ENCODE measurements around the gene TMPRSS3.

The TMPRSS3 gene

GRCh38 chr21:42379426-42380215, 16.2 kb downstream of the TMPRSS3 start:
- TF ChIP-seq, protein P1, sequence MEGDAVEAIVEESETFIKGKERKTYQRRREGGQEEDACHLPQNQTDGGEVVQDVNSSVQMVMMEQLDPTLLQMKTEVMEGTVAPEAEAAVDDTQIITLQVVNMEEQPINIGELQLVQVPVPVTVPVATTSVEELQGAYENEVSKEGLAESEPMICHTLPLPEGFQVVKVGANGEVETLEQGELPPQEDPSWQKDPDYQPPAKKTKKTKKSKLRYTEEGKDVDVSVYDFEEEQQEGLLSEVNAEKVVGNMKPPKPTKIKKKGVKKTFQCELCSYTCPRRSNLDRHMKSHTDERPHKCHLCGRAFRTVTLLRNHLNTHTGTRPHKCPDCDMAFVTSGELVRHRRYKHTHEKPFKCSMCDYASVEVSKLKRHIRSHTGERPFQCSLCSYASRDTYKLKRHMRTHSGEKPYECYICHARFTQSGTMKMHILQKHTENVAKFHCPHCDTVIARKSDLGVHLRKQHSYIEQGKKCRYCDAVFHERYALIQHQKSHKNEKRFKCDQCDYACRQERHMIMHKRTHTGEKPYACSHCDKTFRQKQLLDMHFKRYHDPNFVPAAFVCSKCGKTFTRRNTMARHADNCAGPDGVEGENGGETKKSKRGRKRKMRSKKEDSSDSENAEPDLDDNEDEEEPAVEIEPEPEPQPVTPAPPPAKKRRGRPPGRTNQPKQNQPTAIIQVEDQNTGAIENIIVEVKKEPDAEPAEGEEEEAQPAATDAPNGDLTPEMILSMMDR (conservative IDR thresholded peaks at IDR 0.05; ENCODE audit: low read length): no peak
- TF ChIP-seq EZH2phosphoT487 (IDR thresholded peaks at IDR 0.05; ENCODE audit: borderline replicate concordance): no peak
- Histone ChIP-seq H3K9me3 (ENCODE audit: insufficient read depth, low read depth, low read length) (peaks cover 14% of the 10 kb centered on the region; the same call in 1 of the 2 replicates), H3K79me2 (ENCODE audit: insufficient read depth, low read length) (no peaks in the 10 kb centered on the region), H3K36me3 (ENCODE audit: insufficient read depth, low read length) (no peaks in the 10 kb centered on the region), H3K9ac (ENCODE audit: low read depth, low read length, poor library complexity, severe bottlenecking) (no peak overlapping the region), H3F3A (ENCODE audit: low read depth) (no peaks in the 10 kb centered on the region), H2AFZ (ENCODE audit: low read length) (no peak overlapping the region), H3K4me1 (ENCODE audit: insufficient read depth, low read length, poor library complexity, severe bottlenecking) (peaks cover 14% of the 10 kb centered on the region), H3K27me3 (ENCODE audit: insufficient read depth, low read length, poor library complexity, severe bottlenecking) (no peaks in the 10 kb centered on the region), H3K9me2 (replicated peaks; ENCODE audit: low read depth, low read length) (no peaks in the 10 kb centered on the region), H3K4me2 (ENCODE audit: low read depth, low read length, poor library complexity, severe bottlenecking) (no peak overlapping the region), H4K20me1 (ENCODE audit: insufficient read depth, low read length, poor library complexity, severe bottlenecking) (no peaks in the 10 kb centered on the region), H3K4me3 (ENCODE audit: low read length, poor library complexity, severe bottlenecking) (no peak overlapping the region)

DNA sequence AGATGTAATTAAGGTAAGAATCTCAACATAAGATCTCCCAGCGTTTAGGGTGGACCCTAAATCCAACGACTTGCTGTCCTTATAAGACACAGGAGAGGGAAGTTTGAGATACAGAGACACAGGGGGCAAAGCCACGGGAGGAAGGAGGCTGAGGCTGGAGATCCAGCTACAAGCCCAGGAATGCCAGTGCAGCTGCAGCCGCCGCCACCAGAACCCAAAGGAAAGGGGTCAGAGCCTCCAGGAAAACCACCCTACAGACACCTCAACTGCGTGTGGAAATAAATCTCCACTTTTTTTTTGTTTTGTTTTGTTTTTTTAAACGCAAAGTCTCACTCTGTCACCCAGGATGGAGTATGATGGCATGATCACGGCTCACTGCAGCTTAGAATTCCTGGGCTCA, 17.4 kb downstream of the TMPRSS3 start:
- H3K9me3 ChIP-seq (ENCODE audit: insufficient read depth, low read depth, low read length): peaks cover 14% of the 10 kb centered on the region; the same call in 1 of the 2 replicates
- TF ChIP-seq, protein P1 (conservative IDR thresholded peaks at IDR 0.05; ENCODE audit: low read length): no peak
- TF ChIP-seq EZH2phosphoT487 (IDR thresholded peaks at IDR 0.05; ENCODE audit: borderline replicate concordance): no peak
- no peaks in the 10 kb centered on the region for H3K79me2 ChIP-seq (ENCODE audit: insufficient read depth, low read length)
- H3K4me1 ChIP-seq (ENCODE audit: insufficient read depth, low read length, poor library complexity, severe bottlenecking): peaks cover 6% of the 10 kb centered on the region
- H3K4me2 ChIP-seq (ENCODE audit: low read depth, low read length, poor library complexity, severe bottlenecking): no peak overlapping the region
- no peaks in the 10 kb centered on the region for H3K27me3 ChIP-seq (ENCODE audit: insufficient read depth, low read length, poor library complexity, severe bottlenecking)
- no peak overlapping the region for H2AFZ ChIP-seq (ENCODE audit: low read length)
- H3K4me3 ChIP-seq (ENCODE audit: low read length, poor library complexity, severe bottlenecking): no peak overlapping the region
- H3K36me3 ChIP-seq (ENCODE audit: insufficient read depth, low read length): no peaks in the 10 kb centered on the region
- no peaks in the 10 kb centered on the region for H4K20me1 ChIP-seq (ENCODE audit: insufficient read depth, low read length, poor library complexity, severe bottlenecking)
- no peak overlapping the region for H3K9ac ChIP-seq (ENCODE audit: low read depth, low read length, poor library complexity, severe bottlenecking)
- H3K9me2 ChIP-seq (replicated peaks; ENCODE audit: low read depth, low read length): no peaks in the 10 kb centered on the region
- H3F3A ChIP-seq (ENCODE audit: low read depth): no peaks in the 10 kb centered on the region

DNA sequence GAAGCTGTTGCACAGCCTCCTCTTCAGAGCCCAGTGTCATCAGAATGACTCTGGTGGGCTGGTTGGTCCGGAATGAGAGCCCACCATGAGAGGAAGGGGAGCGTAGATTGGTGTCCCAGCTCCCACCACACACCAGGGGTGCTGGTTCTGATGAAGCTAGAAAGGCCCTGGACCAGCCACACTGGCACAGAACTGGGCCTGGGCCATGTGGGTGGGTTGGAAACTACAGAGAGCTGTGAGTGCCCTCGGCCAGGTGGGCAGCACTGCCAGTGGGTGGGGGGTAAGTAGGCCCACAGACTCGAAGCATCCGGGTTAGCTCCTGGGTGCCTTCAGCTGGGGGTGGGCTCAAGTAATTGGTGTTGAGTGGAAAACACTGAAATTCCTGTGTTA, 17.9 kb downstream of the TMPRSS3 start:
- H2AFZ ChIP-seq (ENCODE audit: low read length): no peak overlapping the region
- H3K79me2 ChIP-seq (ENCODE audit: insufficient read depth, low read length): no peaks in the 10 kb centered on the region
- no peak overlapping the region for H3K4me2 ChIP-seq (ENCODE audit: low read depth, low read length, poor library complexity, severe bottlenecking)
- H3K27me3 ChIP-seq (ENCODE audit: insufficient read depth, low read length, poor library complexity, severe bottlenecking): no peaks in the 10 kb centered on the region
- no peak overlapping the region for H3K9ac ChIP-seq (ENCODE audit: low read depth, low read length, poor library complexity, severe bottlenecking)
- H3F3A ChIP-seq (ENCODE audit: low read depth): no peaks in the 10 kb centered on the region
- H3K9me3 ChIP-seq (ENCODE audit: insufficient read depth, low read depth, low read length): peaks cover 14% of the 10 kb centered on the region; the same call in 1 of the 2 replicates
- TF ChIP-seq, protein P1 (conservative IDR thresholded peaks at IDR 0.05; ENCODE audit: low read length): no peak
- no peak for TF ChIP-seq EZH2phosphoT487 (IDR thresholded peaks at IDR 0.05; ENCODE audit: borderline replicate concordance)
- H3K4me3 ChIP-seq (ENCODE audit: low read length, poor library complexity, severe bottlenecking): no peak overlapping the region
- peaks cover 6% of the 10 kb centered on the region for H3K4me1 ChIP-seq (ENCODE audit: insufficient read depth, low read length, poor library complexity, severe bottlenecking)
- H3K36me3 ChIP-seq (ENCODE audit: insufficient read depth, low read length): no peaks in the 10 kb centered on the region
- H3K9me2 ChIP-seq (replicated peaks; ENCODE audit: low read depth, low read length): no peaks in the 10 kb centered on the region
- H4K20me1 ChIP-seq (ENCODE audit: insufficient read depth, low read length, poor library complexity, severe bottlenecking): no peaks in the 10 kb centered on the region
